K562 (cell line): ENCODE measurements around the gene DTWD2. TPM values are rescaled to one million over a fixed set of nuclear protein-coding genes. Genes with fewer than 3 reads are reported as not detected.

Experiments
- ATAC-seq: fragments of 200-7000 bp; cut with Tn5 transposase; 3 replicates; pipeline ENCODE4 v1.9.1; 2020; ENCODE audit warnings: moderate library complexity
- BruUV-seq: library from RNA; stranded (reverse); fragments of 400-500 nt; replicated peaks from 2 replicates; lab custom pipeline; 2021; lab: Mats Ljungman, UMichigan
- CTCF ChIA-PET: fragments of 300-600 bp; formaldehyde crosslinking; extraction: SDS; loops from one replicate; lab custom pipeline; 2021; ENCODE audit warnings: low intra/inter-chr PET ratio; lab: Yijun Ruan, JAX
- POLR2A ChIA-PET: fragments of 300-600, 350-650 bp; sonication (Branson Sonifier 250); formaldehyde crosslinking; extraction: SDS; loops from one replicate; lab custom pipeline; 2021; ENCODE audit warnings: antibody characterized with exemption, inconsistent platforms; lab: Yijun Ruan, JAX
- DNase-seq, 4 experiments: peaks; one replicate each; pipeline versions ENCODE4 v3.0.0 to v3.0.0-alpha.2; 2011 to 2018; ENCODE audit warnings: low spot score in 3 of 4, mixed read lengths in 3 of 4; ENCODE audit errors: extremely low read depth in 1 of 4
- FAIRE-seq: peaks from 2 replicates; lab custom pipeline; 2011; peaks lifted over from hg19 to GRCh38; lab: Jason Lieb, UNC
- H2AFZ ChIP-seq: 2 replicates; pipeline ENCODE4 v1.6.0; 2011; ENCODE audit warnings: low read depth, low read length, control low read depth, inconsistent platforms
- H3K27ac ChIP-seq: fragments of 200-600 bp; 3 replicates; pipeline ENCODE4 v1.8.0; 2011; ENCODE audit warnings: low read depth, mild to moderate bottlenecking, control low read depth, inconsistent platforms, low read length, moderate library complexity, mixed read lengths; ENCODE audit errors: extremely low read depth
- H3K27me3 ChIP-seq, 2 experiments: fragments of 300-600 bp in 1 of 2; 2 replicates in 1 of 2; 3 replicates in 1 of 2; pipeline versions ENCODE4 v1.6.0 to v1.8.0; 2011; ENCODE audit warnings: inconsistent platforms in 2 of 2, low read length in 2 of 2, mild to moderate bottlenecking in 1 of 2, mixed read lengths in 1 of 2, moderate library complexity in 1 of 2; ENCODE audit not compliant: control insufficient read depth in 2 of 2, insufficient read depth in 2 of 2
- H3K36me3 ChIP-seq: fragments of 300-600 bp; 3 replicates; pipeline ENCODE4 v1.8.0; 2011; ENCODE audit warnings: mild to moderate bottlenecking, low read length, inconsistent platforms; ENCODE audit not compliant: control insufficient read depth, insufficient read depth
- H3K4me1 ChIP-seq, 2 experiments: fragments of 200-600 bp in 1 of 2; replicated peaks in 1 of 2; 2 replicates in 1 of 2; 3 replicates in 1 of 2; pipeline versions ENCODE4 v1.5.1 to v1.8.0; 2011; ENCODE audit warnings: inconsistent platforms in 2 of 2, low read length in 2 of 2, mild to moderate bottlenecking in 1 of 2, mixed read lengths in 1 of 2, moderate library complexity in 1 of 2; ENCODE audit not compliant: control insufficient read depth in 2 of 2, insufficient read depth in 2 of 2
- H3K4me2 ChIP-seq: 2 replicates; pipeline ENCODE4 v1.6.1; 2011; ENCODE audit warnings: low read length, control low read depth, inconsistent platforms, mixed read lengths; ENCODE audit not compliant: insufficient read depth
- H3K4me3 ChIP-seq: fragments of 200-600 bp; sonication (generic), shearing (Covaris generic); 2 replicates; pipeline ENCODE4 v1.5.1; 2016; ENCODE audit warnings: control low read depth, inconsistent platforms
- H3K79me2 ChIP-seq: fragments of 200-600 bp; 3 replicates; pipeline ENCODE4 v1.8.0; 2011; ENCODE audit warnings: low read length, inconsistent platforms; ENCODE audit not compliant: control insufficient read depth, insufficient read depth
- H3K9ac ChIP-seq, 2 experiments: 2 replicates each; pipeline versions ENCODE4 v1.6.0 to v1.6.1; 2011; ENCODE audit warnings: low read depth in 2 of 2, low read length in 2 of 2, control low read depth in 1 of 2, inconsistent platforms in 1 of 2, mild to moderate bottlenecking in 1 of 2, mixed read lengths in 1 of 2; ENCODE audit not compliant: insufficient read depth in 1 of 2
- H3K9me1 ChIP-seq: one replicate; pipeline ENCODE4 v1.6.0; 2011; ENCODE audit warnings: inconsistent platforms, mild to moderate bottlenecking, low read length, moderate library complexity; ENCODE audit not compliant: control insufficient read depth, insufficient read depth
- H3K9me3 ChIP-seq: replicated peaks from 2 replicates; pipeline ENCODE4 v1.5.1; 2011; ENCODE audit warnings: low read depth, low read length, inconsistent platforms; ENCODE audit not compliant: control insufficient read depth, insufficient read depth
- H4K20me1 ChIP-seq: replicated peaks from 2 replicates; pipeline ENCODE4 v1.6.1; 2011; ENCODE audit warnings: low read length, inconsistent platforms, mixed read lengths; ENCODE audit not compliant: control insufficient read depth, insufficient read depth
- ATF1 ChIP-seq, 2 experiments: fragments of 450-650 bp in 1 of 2; IDR thresholded peaks; 2 replicates each; pipeline ENCODE4 v1.6.1; 2016; ENCODE audit warnings: missing compliant biosample characterization in 1 of 2, missing genetic modification characterization in 1 of 2
- NFIC ChIP-seq: fragments of 450-650 bp; IDR thresholded peaks from 2 replicates; pipeline ENCODE4 v1.6.1; 2017; ENCODE audit warnings: mild to moderate bottlenecking, inconsistent platforms
- ZNF445 ChIP-seq: fragments of 250-450 bp; sonication (Bioruptor Pico); IDR thresholded peaks from 2 replicates; pipeline ENCODE4 v1.4.0; 2020; ENCODE audit warnings: low read depth, mild to moderate bottlenecking, moderate library complexity
- WGBS: fragments of 100-300 bp; shearing (Covaris generic); methylation state at CpG from one replicate; pipeline ENCODE4 v1.1.6; 2016; ENCODE audit warnings: low coverage, mixed read lengths; ENCODE audit not compliant: insufficient coverage; ENCODE audit errors: missing lambda C conversion rate; 5-methylcytosine and 5-hydroxymethylcytosine counted together
- in situ Hi-C: fragments of 300-500 bp; cut with MboI; formaldehyde crosslinking; loops from 4 replicates; pipeline ENCODE4 v1.15.0; 2018; ENCODE audit warnings: inconsistent platforms, mixed read lengths
- intact Hi-C: fragments of 100-400 bp; cut with micrococcal nuclease; formaldehyde crosslinking; loops from 2 replicates; pipeline ENCODE4 v1.14.2; 2022
- polyA plus RNA-seq, 8 experiments: library from polyadenylated mRNA; depleted of rRNA in 4 of 8; stranded (reverse) in 5 of 8; unstranded in 3 of 8; fragments of >200 nt; fragmentation: Nextera tagmentation in 2 of 8; fragmentation: Illumina TruSeq in 1 of 8; extraction: Ambion mirVana in 2 of 8; extraction: Trizol in 1 of 8; gene quantifications; 2 replicates each; pipeline versions ENCODE4 v1.2.1 to v1.2.3, GENCODE V29; 2011 to 2014; ENCODE audit warnings: inconsistent platforms in 1 of 8, missing spikeins in 1 of 8
- total RNA-seq, 7 experiments: library from RNA; depleted of rRNA in 6 of 7; stranded (reverse); fragments of >200 nt in 6 of 7; fragmentation: Illumina TruSeq in 2 of 7; extraction: Trizol in 2 of 7; gene quantifications; 2 replicates each; pipeline versions ENCODE4 v1.2.1 to v1.2.3, GENCODE V29; 2011 to 2021; ENCODE audit warnings: low replicate concordance in 1 of 7

Gene DTWD2
- total and polyA plus RNA-seq, 9 of the 15 experiments (the other 6 are each of a cell fraction or from before 2014, with no cell fraction given): 0.99 to 10.8 (median 4.1) TPM

DNA sequence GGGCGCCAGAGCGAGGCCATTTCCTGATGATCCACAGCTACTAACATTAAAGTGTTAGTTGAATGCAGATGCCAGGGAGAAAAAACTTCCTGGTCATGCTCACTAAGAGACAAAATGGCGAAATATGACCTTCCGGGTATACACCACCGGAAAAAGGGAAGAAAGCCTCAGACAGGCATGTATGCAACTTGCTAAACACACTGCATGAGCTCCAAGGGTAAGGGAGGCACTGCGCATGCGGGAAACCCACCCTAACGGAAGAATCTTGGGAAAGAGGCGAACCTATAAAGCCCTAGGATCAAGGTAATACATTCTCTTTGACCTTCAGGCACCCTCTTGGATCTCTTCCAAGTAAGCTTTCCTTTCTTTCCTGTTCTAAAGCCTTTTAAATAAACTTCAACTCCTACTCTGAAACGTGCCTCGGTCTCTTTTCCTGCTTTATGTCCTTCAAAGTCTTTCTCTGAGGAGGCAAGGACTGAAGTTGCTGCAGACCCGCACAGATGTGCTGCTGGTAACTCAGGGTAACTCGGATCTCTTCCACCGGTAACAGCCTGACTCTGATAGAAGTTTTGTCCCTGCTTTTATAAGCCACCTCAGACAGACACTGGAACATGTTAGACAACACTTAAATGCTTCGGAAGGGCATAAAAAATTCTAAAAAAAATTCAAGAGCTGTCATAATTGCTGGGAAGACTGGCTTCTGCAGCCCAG is 64.9 kb downstream of the DTWD2 start:
- WGBS: 65% methylated on average over 15 of the region's 15 CpGs
- CTCF ChIA-PET: no interaction called here

GRCh38 chr5:118921866-118922265 is 66.5 kb downstream of the DTWD2 start:
- H3K27ac ChIP-seq: no peak overlapping the region
- TF ChIP-seq ATF1 (CRISPR knock-in tag; IDR thresholded peaks at IDR 0.05) (no peak), ATF1 (tag; IDR thresholded peaks at IDR 0.05) (no peak)
- no peaks in the 10 kb centered on the region for H3K27me3 ChIP-seq
- H3K9ac ChIP-seq: no peak overlapping the region
- POLR2A ChIA-PET: no interaction called here
- intact Hi-C loops: no loop called here
- H2AFZ ChIP-seq: no peak overlapping the region
- CTCF ChIA-PET: no interaction called here
- H3K36me3 ChIP-seq: no peaks in the 10 kb centered on the region
- no peak overlapping the region for H3K4me2 ChIP-seq
- no peak for FAIRE-seq
- H3K4me1 ChIP-seq: peaks cover 0 to 9% of the 10 kb centered on the region in 2 experiments; a peak in 1 of 5 replicates
- no peaks in the 10 kb centered on the region for H3K9me1 ChIP-seq
- 70% methylated on average over 2 of the region's 2 CpGs for WGBS
- no peak for ATAC-seq
- no peaks in the 10 kb centered on the region for H3K79me2 ChIP-seq
- H4K20me1 ChIP-seq: no peaks in the 10 kb centered on the region
- in situ Hi-C loops: no loop called here
- no peaks in the 10 kb centered on the region for H3K9me3 ChIP-seq
- DNase-seq: no peak
- no TSS peak for BruUV-seq
- H3K4me3 ChIP-seq: no peak overlapping the region

More for the DNA sequence above, 64.9 kb downstream of the DTWD2 start:
- BruUV-seq: no TSS peak
- H3K27me3 ChIP-seq: no peaks in the 10 kb centered on the region
- H3K27ac ChIP-seq: 0 out of 3 replicates have a peak overlapping the region, but pooled peaks have one; percentile 11
- peak; percentile 61 for ATAC-seq
- H3K79me2 ChIP-seq: no peaks in the 10 kb centered on the region
- no peak overlapping the region for H3K9ac ChIP-seq
- no peak for FAIRE-seq
- peak overlapping the region; percentile 53 for H2AFZ ChIP-seq
- no peaks in the 10 kb centered on the region for H3K9me3 ChIP-seq
- peaks cover 0 to 9% of the 10 kb centered on the region in 2 experiments; a peak in 1 of 5 replicates for H3K4me1 ChIP-seq
- in situ Hi-C loops (no loop called here), intact Hi-C loops (no loop called here)
- no peaks in the 10 kb centered on the region for H3K9me1 ChIP-seq
- H3K36me3 ChIP-seq: no peaks in the 10 kb centered on the region
- no peaks in the 10 kb centered on the region for H4K20me1 ChIP-seq
- DNase-seq: peak in 1 of 4 experiments; percentile 7
- TF ChIP-seq ZNF445 (CRISPR knock-in tag) (no peak), NFIC (peak; percentile 25; the same call in 1 of the 2 replicates)
- H3K4me3 ChIP-seq: no peak overlapping the region
- POLR2A ChIA-PET: interaction anchor here (1.0 kb wide), 1 partner anchor 9 kb away, joined by 3 read pairs; no protein-coding TSS in a partner anchor
- H3K4me2 ChIP-seq: no peak overlapping the region; the same call in 1 of the 2 replicates
